Common myeloid progenitor, CD34-positive (primary cell): ENCODE measurements around the gene NPC1L1.

Experiments used
- CTCF ChIA-PET: fragments of 350-600 bp; sonication (Branson Sonifier 250); formaldehyde crosslinking; loops from one replicate; lab custom pipeline; 2021; ENCODE audit warnings: antibody characterized with exemption; lab: Charles Lee
- POLR2A ChIA-PET: fragments of 350-600 bp; sonication (Branson Sonifier 250); formaldehyde crosslinking; loops from one replicate; lab custom pipeline; 2021; ENCODE audit warnings: antibody characterized with exemption; lab: Charles Lee
- DNase-seq, 3 donors: peaks; one replicate each; pipeline versions ENCODE4 v3.0.0 to v3.0.0-alpha.2; 2013
- H3K27ac ChIP-seq, 2 experiments: 1 replicate in 1 of 2; 2 replicates in 1 of 2; pipeline ENCODE4 v1.7.0; 2013; ENCODE audit warnings: inconsistent platforms in 2 of 2, low read length in 2 of 2, mild to moderate bottlenecking in 2 of 2, low read depth in 1 of 2, moderate library complexity in 1 of 2; ENCODE audit not compliant: severe bottlenecking in 2 of 2, insufficient read depth in 1 of 2, poor library complexity in 1 of 2
- H3K27me3 ChIP-seq, 5 experiments: replicated peaks in 2 of 5; 1 replicate in 3 of 5; 2 replicates in 2 of 5; pipeline versions ENCODE4 v1.6.1 to v1.7.0; 2013; ENCODE audit warnings: low read length in 4 of 5, mild to moderate bottlenecking in 2 of 5, moderate library complexity in 2 of 5, inconsistent platforms in 1 of 5; ENCODE audit not compliant: insufficient read depth in 5 of 5, control insufficient read depth in 4 of 5
- H3K36me3 ChIP-seq, 4 experiments: 1 replicate in 2 of 4; 2 replicates in 2 of 4; pipeline versions ENCODE4 v1.6.1 to v1.7.0; 2013; ENCODE audit warnings: low read length in 3 of 4, control low read depth in 1 of 4, mild to moderate bottlenecking in 1 of 4; ENCODE audit not compliant: control insufficient read depth in 4 of 4, insufficient read depth in 4 of 4
- H3K4me1 ChIP-seq, 4 experiments: 1 replicate in 3 of 4; 2 replicates in 1 of 4; pipeline versions ENCODE4 v1.6.1 to v1.7.1; 2013; ENCODE audit warnings: low read length in 3 of 4, mild to moderate bottlenecking in 3 of 4, control low read depth in 1 of 4, inconsistent platforms in 1 of 4, moderate library complexity in 1 of 4; ENCODE audit not compliant: control insufficient read depth in 4 of 4, insufficient read depth in 4 of 4; ENCODE audit errors: control extremely low read depth in 1 of 4
- H3K4me3 ChIP-seq, 7 experiments: 1 replicate in 4 of 7; 2 replicates in 3 of 7; pipeline versions ENCODE4 v1.5.1 to v1.7.0; 2013; ENCODE audit warnings: mild to moderate bottlenecking in 7 of 7, low read length in 6 of 7, moderate library complexity in 6 of 7, inconsistent platforms in 2 of 7, low read depth in 2 of 7, control low read depth in 1 of 7; ENCODE audit not compliant: insufficient read depth in 4 of 7, control insufficient read depth in 1 of 7; ENCODE audit errors: extremely low read depth in 1 of 7
- H3K9me3 ChIP-seq, 5 experiments: 1 replicate in 4 of 5; 2 replicates in 1 of 5; pipeline versions ENCODE4 v1.6.1 to v1.7.1; 2013; ENCODE audit warnings: low read length in 4 of 5, mild to moderate bottlenecking in 2 of 5, inconsistent platforms in 1 of 5, low read depth in 1 of 5, moderate library complexity in 1 of 5; ENCODE audit not compliant: control insufficient read depth in 4 of 5, insufficient read depth in 2 of 5; ENCODE audit errors: control extremely low read depth in 1 of 5
- WGBS: methylation state at CpG from one replicate; pipeline ENCODE4 v1.1.5; 2013; ENCODE audit not compliant: insufficient coverage; 5-methylcytosine and 5-hydroxymethylcytosine counted together

NPC1L1 gene

DNA sequence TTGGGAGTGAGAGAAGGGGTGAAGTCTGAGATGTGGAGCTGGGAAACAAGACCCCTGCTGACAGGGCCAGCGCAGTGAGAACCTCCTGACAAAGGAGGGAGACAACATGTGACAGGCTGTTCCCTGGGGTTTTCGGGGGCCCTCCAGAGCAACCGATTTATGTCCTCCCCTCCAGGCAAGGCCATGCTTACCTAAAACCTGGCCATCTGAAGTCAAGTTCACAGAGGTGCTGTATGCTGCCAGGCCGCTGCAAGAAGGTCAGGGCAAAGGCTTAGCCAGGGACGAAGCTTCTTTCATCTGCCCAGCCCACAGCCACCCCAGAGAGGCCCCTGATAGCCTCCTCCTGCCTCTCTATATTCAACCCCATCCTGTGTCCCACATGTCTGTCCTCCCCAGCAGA lies 20.6 kb downstream of the NPC1L1 start:
- no peak overlapping the region for H3K4me3 ChIP-seq
- H3K4me1 ChIP-seq: no peaks in the 10 kb centered on the region
- ChIA-PET POLR2A (no interaction called here), CTCF (interaction anchor here (1.1 to 1.9 kb wide), 2 partner anchors 8 to 45 kb away, joined by 3 to 4 read pairs; no protein-coding TSS in a partner anchor)
- H3K36me3 ChIP-seq: no peaks in the 10 kb centered on the region
- no peak overlapping the region for H3K27ac ChIP-seq
- WGBS: 100% methylated on average over 5 of the region's 5 CpGs
- peaks cover 0 to 20% (median 7%) of the 10 kb centered on the region in 5 experiments for H3K9me3 ChIP-seq
- H3K27me3 ChIP-seq: no peaks in the 10 kb centered on the region
- no peak for DNase-seq

DNA sequence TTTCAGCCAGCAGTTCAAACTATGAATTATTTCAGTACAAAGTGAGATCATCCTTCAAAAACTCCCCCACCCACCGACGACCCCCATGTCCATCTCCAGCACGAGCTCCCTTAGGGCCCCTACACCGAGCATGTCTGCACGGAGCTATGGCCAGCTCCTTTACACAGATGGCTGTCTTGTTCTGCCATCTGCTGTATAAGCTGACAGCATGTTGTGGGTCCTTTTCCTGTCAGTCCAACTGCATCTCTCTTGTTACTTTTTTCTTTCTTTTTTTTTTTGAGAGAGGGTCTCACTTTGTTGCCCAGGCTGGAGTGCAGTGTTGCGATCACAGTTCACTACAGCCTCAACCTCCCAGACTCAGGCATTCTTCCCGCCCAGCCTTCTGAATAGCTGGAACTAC lies 21.6 kb downstream of the NPC1L1 start:
- DNase-seq: no peak
- no peak overlapping the region for H3K4me3 ChIP-seq
- H3K27me3 ChIP-seq: no peaks in the 10 kb centered on the region
- H3K27ac ChIP-seq: no peak overlapping the region
- ChIA-PET POLR2A (no interaction called here), CTCF (interaction anchor here (0.7 to 1.9 kb wide), 2 partner anchors 15 to 46 kb away, joined by 4 read pairs; no protein-coding TSS in a partner anchor)
- H3K36me3 ChIP-seq: no peaks in the 10 kb centered on the region
- no peaks in the 10 kb centered on the region for H3K4me1 ChIP-seq
- peaks cover 0 to 13% (median 5%) of the 10 kb centered on the region in 5 experiments for H3K9me3 ChIP-seq
- WGBS: 95% methylated on average over 6 of the region's 7 CpGs

DNA sequence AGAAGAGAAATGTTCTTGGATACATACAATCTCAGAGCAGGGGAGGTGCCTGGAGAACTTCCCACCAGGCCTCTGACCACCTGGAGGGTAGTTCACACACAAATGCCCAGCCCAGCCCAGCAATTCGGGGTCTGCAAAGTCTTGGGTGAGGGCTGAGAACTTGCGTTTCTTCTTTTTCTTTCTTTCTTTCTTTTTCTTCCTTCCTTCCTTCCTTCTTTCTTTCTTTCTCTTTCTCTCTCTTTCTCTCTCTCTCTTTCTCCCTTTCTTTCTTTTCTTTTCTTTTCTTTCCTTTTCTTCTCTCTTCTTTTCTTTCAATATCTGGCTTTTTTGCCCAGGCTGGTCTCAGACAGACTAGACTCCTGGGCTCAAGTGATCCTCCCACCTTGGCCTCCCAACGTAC lies 22.4 kb downstream of the NPC1L1 start:
- Histone ChIP-seq H3K27ac (no peak overlapping the region), H3K4me1 (no peaks in the 10 kb centered on the region), H3K36me3 (no peaks in the 10 kb centered on the region), H3K27me3 (no peaks in the 10 kb centered on the region), H3K9me3 (peaks cover 0 to 8% (median 0%) of the 10 kb centered on the region in 5 experiments), H3K4me3 (no peak overlapping the region)
- POLR2A ChIA-PET: no interaction called here
- DNase-seq: no peak
- CTCF ChIA-PET: interaction anchor here (0.7 kb wide), 1 partner anchor 16 kb away, joined by 4 read pairs; no protein-coding TSS in a partner anchor
- 94% methylated on average over 3 of the region's 3 CpGs for WGBS

DNA sequence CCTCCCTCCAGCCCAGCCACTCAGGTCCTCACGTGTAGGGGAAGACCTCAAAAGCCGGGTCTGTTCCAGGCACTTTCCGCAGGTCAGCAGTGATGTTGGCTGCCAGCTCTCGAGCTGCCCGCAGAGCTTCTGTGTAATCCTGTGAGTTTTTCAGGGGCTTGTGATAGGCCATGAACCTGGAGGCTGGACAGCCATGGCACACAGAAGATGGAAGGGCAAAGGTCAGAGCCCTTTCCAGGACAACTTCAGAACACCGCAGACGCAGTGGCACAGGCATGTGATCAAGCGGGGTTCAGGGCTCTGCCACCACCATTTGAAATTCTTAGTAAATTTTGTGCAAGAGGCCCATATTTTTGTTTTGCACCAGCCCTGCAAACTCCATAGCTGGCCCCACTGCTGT lies 24.0 kb downstream of the NPC1L1 start:
- no peak overlapping the region for H3K27ac ChIP-seq
- H3K27me3 ChIP-seq: no peaks in the 10 kb centered on the region
- no peaks in the 10 kb centered on the region for H3K9me3 ChIP-seq
- CTCF ChIA-PET: interaction anchor here (0.7 kb wide), 1 partner anchor 969 kb away, joined by 3 read pairs; no protein-coding TSS in a partner anchor
- H3K4me1 ChIP-seq: no peaks in the 10 kb centered on the region
- POLR2A ChIA-PET: no interaction called here
- H3K36me3 ChIP-seq: no peaks in the 10 kb centered on the region
- DNase-seq: no peak
- no peak overlapping the region for H3K4me3 ChIP-seq
- WGBS: 95% methylated on average over 8 of the region's 8 CpGs

DNA sequence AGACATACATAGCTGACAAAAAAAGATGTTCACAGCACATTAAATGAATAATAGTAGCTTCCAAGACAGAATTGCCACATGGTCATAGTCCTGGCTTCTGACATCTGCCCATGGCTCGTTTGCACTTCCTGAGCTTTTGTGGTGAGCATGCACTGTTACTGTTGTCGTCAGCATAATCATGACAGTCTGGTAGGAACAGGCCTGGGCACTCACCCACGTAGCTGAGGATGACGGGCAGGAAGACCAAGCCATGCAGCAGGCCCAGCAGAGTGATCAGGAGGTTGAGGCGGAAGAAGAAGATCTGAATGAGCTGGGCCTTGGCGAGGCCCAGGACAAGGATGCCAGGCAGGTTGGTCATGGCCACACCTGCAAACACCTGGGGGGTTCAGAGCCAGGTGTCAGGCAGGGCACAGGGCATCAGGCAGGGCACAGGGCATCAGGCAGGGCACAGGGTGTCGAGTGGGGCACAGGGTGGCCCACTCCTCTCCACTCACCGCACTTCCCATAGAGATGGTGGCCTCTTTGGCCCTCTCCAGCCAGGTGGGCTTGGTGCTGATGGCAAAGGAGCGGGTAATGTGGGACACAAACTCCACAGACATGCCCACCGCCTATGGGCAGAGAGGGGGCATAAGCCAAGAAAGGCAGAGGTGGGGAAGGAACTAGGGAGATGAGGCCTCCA lies 25.4 kb downstream of the NPC1L1 start:
- ChIA-PET CTCF (interaction anchor here (1.2 kb wide), 1 partner anchor 22 kb away, joined by 3 read pairs; no protein-coding TSS in a partner anchor), POLR2A (no interaction called here)

DNA sequence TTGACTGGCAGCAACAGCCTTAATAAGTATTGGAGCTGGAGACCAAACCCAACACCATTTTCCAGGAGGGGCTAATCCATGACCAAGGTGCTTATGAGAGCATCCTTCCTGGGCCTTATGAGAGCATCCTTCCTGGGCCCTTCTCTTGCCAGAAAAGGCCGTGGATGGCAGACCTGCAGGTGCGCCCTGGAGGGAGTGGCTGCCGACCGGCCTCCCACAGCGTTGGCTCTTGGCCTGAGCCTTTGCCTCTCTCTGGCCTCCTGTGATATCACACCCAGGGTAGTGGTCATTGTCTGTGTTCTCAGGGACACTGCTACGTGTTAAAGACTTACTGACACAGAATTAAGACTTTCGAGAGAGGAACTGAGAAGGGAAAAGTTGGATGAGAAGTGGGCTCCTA lies 28.4 kb downstream of the NPC1L1 start:
- H3K9me3 ChIP-seq: no peaks in the 10 kb centered on the region
- DNase-seq: no peak
- no peaks in the 10 kb centered on the region for H3K36me3 ChIP-seq
- ChIA-PET CTCF (no interaction called here), POLR2A (no interaction called here)
- H3K27ac ChIP-seq: no peak overlapping the region
- WGBS: 95% methylated on average over 7 of the region's 7 CpGs
- H3K4me3 ChIP-seq: no peak overlapping the region
- no peaks in the 10 kb centered on the region for H3K27me3 ChIP-seq
- no peaks in the 10 kb centered on the region for H3K4me1 ChIP-seq

More for the DNA sequence above, 25.4 kb downstream of the NPC1L1 start:
- H3K4me1 ChIP-seq: no peaks in the 10 kb centered on the region
- no peak overlapping the region for H3K4me3 ChIP-seq
- 90% methylated on average over 10 of the region's 10 CpGs for WGBS
- H3K36me3 ChIP-seq: no peaks in the 10 kb centered on the region
- no peak overlapping the region for H3K27ac ChIP-seq
- no peaks in the 10 kb centered on the region for H3K27me3 ChIP-seq
- H3K9me3 ChIP-seq: no peaks in the 10 kb centered on the region
- DNase-seq: no peak

DNA sequence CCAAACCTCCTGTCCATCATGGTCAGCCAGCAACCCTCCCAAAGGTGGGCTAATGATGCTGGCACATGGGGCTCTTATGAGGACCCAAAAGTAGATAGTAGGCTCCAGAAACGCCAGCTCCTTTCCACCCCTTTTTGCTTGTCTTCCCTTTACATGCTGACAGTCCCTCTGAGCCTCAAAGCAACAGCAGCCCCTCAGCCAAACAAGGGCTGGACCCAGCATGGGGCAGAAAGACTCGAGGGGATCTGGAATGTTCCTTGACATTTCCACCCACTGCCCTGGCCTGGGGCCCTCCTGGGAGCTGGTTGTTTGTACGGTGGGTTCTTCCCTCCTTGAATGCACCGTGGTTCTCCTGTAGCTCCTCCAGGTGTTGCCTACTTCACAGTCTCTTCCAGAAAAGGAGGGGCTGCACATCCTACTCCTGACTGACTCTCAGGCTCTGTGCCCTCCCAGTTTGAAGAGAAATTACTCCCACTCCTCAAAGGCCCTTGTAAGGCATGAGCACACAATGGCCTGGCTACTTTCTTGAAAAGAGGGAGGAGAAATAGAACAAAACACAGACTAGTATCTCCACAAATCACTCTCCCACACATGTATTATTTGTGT lies 29.2 kb downstream of the NPC1L1 start:
- Histone ChIP-seq H3K27me3 (no peaks in the 10 kb centered on the region), H3K4me1 (no peaks in the 10 kb centered on the region), H3K27ac (no peak overlapping the region), H3K36me3 (no peaks in the 10 kb centered on the region), H3K9me3 (no peaks in the 10 kb centered on the region), H3K4me3 (no peak overlapping the region)
- DNase-seq: no peak
- CTCF ChIA-PET: interaction anchor here (1.0 kb wide), 1 partner anchor 23 kb away, joined by 3 read pairs; no protein-coding TSS in a partner anchor
- WGBS: 86% methylated on average over 1 of the region's 4 CpGs
- POLR2A ChIA-PET: no interaction called here
